Activated CD8-positive, alpha-beta T cell treated with anti-CD3 and anti-CD28 coated beads for 36 hours (primary cell): Measurements from ENCODE around the gene PUS10. TPM values are rescaled to one million over a fixed set of nuclear protein-coding genes. Genes with fewer than 3 reads are reported as not detected.

ENCODE experiments used
- ATAC-seq: fragments of 200-7000 bp; cut with Tn5 transposase; one replicate; pipeline ENCODE4 v1.10.0; 2021; ENCODE audit warnings: mild to moderate bottlenecking, moderate library complexity
- CTCF ChIA-PET: fragments of 350-600 bp; sonication (Branson Sonifier 250); formaldehyde crosslinking; loops from one replicate; lab custom pipeline; 2021; ENCODE audit warnings: antibody characterized with exemption; lab: Charles Lee
- POLR2A ChIA-PET: fragments of 350-600 bp; sonication (Branson Sonifier 250); formaldehyde crosslinking; loops from one replicate; lab custom pipeline; 2021; ENCODE audit warnings: antibody characterized with exemption; lab: Charles Lee
- DNase-seq: peaks from one replicate; pipeline ENCODE4 v3.0.0-alpha.2; 2020
- H3K27ac Mint-ChIP-seq: one replicate; pipeline ENCODE4 v1.8.0; 2021; ENCODE audit warnings: mild to moderate bottlenecking, mixed read lengths
- H3K27me3 Mint-ChIP-seq: one replicate; pipeline ENCODE4 v1.8.0; 2021; ENCODE audit warnings: mixed read lengths
- H3K36me3 Mint-ChIP-seq: one replicate; pipeline ENCODE4 v1.8.0; 2021; ENCODE audit warnings: low read depth, mixed read lengths
- H3K4me1 Mint-ChIP-seq: one replicate; pipeline ENCODE4 v1.8.0; 2021; ENCODE audit warnings: low read depth, mixed read lengths
- H3K4me3 Mint-ChIP-seq: one replicate; pipeline ENCODE4 v1.8.0; 2021; ENCODE audit warnings: mild to moderate bottlenecking, moderate library complexity, mixed read lengths
- H3K9me3 Mint-ChIP-seq: one replicate; pipeline ENCODE4 v1.8.0; 2021; ENCODE audit warnings: mixed read lengths
- intact Hi-C: fragments of 100-400 bp; cut with micrococcal nuclease; formaldehyde crosslinking; loops from one replicate; pipeline ENCODE4 v1.10.0; 2022
- total RNA-seq, 2 experiments: library from RNA; stranded (reverse); gene quantifications; one replicate each; pipeline ENCODE4 v1.2.3, GENCODE V29; 2021
- TF ChIP-seq, protein P1 (sequence below): fragments of 200-600 bp; IDR thresholded peaks from one replicate; pipeline ENCODE4 v1.8.0; 2022; ENCODE audit warnings: antibody characterized with exemption, mild to moderate bottlenecking

Gene PUS10
- total RNA-seq, 2 experiments from 2014 or later: 7.9 to 8.7 TPM

DNA sequence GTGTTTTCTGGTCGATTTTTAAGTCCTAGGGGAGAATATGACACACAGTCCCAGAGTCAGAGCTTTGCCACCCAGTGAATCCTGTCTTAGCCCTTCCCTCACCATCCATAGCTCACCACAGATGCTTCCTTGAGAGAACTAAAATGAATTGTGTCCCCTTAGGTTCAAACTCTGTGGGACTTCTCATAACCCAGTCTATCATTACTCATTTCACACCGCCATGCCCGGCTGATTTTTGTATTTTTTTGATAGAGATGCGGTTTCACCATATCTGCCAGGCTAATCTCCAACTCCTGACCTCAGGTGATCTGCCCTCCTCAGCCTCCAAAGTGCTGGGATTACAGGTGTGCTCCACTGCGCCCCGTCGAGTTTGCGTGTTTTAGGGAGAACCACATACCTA is 69.9 kb downstream of the PUS10 start:
- Mint-ChIP-seq H3K4me3 (no peak overlapping the region), H3K9me3 (no peaks in the 10 kb centered on the region), H3K4me1 (peaks cover 19% of the 10 kb centered on the region), H3K36me3 (peaks cover 29% of the 10 kb centered on the region), H3K27ac (no peak overlapping the region), H3K27me3 (no peaks in the 10 kb centered on the region)
- POLR2A ChIA-PET: interaction anchor here (0.8 kb wide), 1 partner anchor 13 kb away, joined by 3 read pairs; no protein-coding TSS in a partner anchor
- intact Hi-C loops: no loop called here
- no peak for DNase-seq
- CTCF ChIA-PET: no interaction called here
- TF ChIP-seq, protein P1, sequence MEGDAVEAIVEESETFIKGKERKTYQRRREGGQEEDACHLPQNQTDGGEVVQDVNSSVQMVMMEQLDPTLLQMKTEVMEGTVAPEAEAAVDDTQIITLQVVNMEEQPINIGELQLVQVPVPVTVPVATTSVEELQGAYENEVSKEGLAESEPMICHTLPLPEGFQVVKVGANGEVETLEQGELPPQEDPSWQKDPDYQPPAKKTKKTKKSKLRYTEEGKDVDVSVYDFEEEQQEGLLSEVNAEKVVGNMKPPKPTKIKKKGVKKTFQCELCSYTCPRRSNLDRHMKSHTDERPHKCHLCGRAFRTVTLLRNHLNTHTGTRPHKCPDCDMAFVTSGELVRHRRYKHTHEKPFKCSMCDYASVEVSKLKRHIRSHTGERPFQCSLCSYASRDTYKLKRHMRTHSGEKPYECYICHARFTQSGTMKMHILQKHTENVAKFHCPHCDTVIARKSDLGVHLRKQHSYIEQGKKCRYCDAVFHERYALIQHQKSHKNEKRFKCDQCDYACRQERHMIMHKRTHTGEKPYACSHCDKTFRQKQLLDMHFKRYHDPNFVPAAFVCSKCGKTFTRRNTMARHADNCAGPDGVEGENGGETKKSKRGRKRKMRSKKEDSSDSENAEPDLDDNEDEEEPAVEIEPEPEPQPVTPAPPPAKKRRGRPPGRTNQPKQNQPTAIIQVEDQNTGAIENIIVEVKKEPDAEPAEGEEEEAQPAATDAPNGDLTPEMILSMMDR: no peak
- ATAC-seq: no peak

DNA sequence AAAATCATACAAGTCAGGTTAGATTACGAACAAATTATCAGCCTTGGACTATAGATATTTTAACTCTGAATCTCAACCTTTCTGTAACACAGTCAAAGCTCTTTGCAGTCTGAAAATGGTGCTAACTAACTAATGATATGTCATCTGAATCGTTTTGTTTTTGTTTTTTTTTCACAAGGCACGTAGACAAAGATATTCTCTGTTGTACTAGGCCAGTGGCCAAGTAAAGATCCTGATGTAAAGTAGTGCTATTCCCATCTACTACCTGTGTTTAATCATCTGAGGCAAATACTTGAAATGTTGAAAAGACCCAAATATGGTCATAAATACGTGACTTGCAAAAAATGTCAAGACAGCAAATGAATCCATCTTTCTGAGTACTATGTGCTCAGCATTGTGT is 71.0 kb downstream of the PUS10 start:
- TF ChIP-seq, protein P1: no peak
- Mint-ChIP-seq H3K36me3 (peaks cover 30% of the 10 kb centered on the region), H3K4me3 (no peak overlapping the region), H3K9me3 (no peaks in the 10 kb centered on the region), H3K27me3 (no peaks in the 10 kb centered on the region), H3K27ac (no peak overlapping the region), H3K4me1 (peaks cover 19% of the 10 kb centered on the region)
- POLR2A ChIA-PET: interaction anchor here (0.6 kb wide), 1 partner anchor 37 kb away, joined by 3 read pairs; no protein-coding TSS in a partner anchor
- DNase-seq (no peak), ATAC-seq (no peak)
- CTCF ChIA-PET: interaction anchor here (0.8 to 1.1 kb wide), 2 partner anchors 15 to 17 kb away, joined by 3 read pairs; no protein-coding TSS in a partner anchor
- intact Hi-C loops: no loop called here

DNA sequence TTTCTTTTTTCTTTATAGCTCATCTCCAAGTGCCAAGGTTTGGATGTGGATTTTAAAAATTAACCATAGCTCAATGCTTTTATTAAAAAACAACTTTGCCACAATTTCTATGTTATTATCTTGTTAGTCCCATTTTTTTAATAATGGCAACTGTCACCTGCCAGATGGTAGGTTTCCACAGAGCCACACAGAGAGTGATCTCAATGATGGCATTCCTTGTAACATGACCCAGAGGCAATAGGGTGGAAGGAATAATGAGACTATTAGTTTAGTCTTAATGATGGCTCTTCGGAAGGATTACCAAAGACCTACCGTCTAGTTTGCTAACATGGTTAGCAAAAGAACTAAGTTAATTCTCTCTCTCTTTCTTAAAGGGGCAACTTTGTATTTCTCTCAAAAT is 72.7 kb downstream of the PUS10 start:
- TF ChIP-seq, protein P1: no peak
- no peak for ATAC-seq
- intact Hi-C loops: no loop called here
- ChIA-PET POLR2A (interaction anchor here (0.9 to 1.0 kb wide), 2 partner anchors 13 to 138 kb away, joined by 3 read pairs; no protein-coding TSS in a partner anchor), CTCF (interaction anchor here (0.8 to 1.7 kb wide), 5 partner anchors 12 to 238 kb away, joined by 3 to 5 read pairs (median 4); no protein-coding TSS in a partner anchor)
- Mint-ChIP-seq H3K27ac (no peak overlapping the region), H3K4me1 (peaks cover 17% of the 10 kb centered on the region), H3K27me3 (no peaks in the 10 kb centered on the region), H3K36me3 (peaks cover 35% of the 10 kb centered on the region), H3K4me3 (no peak overlapping the region), H3K9me3 (no peaks in the 10 kb centered on the region)
- DNase-seq: no peak

DNA sequence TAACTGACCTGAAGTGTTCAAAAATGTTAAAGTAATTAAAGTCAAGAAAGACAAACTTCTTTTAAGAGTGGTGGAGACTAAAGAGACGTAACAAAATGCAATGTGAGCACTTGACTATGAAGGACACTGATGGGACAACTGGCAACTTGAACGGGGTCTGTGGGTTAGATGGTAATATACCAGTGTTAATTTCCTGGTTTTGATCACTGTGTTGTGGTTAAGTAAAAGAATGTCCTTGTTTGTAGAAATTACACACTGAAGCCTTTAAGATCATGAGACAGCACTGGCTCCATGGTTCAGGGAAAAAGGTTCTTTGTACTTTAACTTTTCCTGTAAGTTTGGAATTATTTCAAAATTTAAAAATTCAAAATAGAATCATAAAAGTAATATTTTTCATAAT is 78.4 kb downstream of the PUS10 start:
- H3K9me3 Mint-ChIP-seq: no peaks in the 10 kb centered on the region
- ATAC-seq (no peak), DNase-seq (no peak)
- H3K27me3 Mint-ChIP-seq: no peaks in the 10 kb centered on the region
- peaks cover 17% of the 10 kb centered on the region for H3K4me1 Mint-ChIP-seq
- CTCF ChIA-PET: interaction anchor here (2.3 kb wide), 1 partner anchor 60 kb away, joined by 8 read pairs; no protein-coding TSS in a partner anchor
- intact Hi-C loops: no loop called here
- peaks cover 70% of the 10 kb centered on the region for H3K36me3 Mint-ChIP-seq
- peak overlapping the region; percentile 23 for H3K27ac Mint-ChIP-seq
- no peak overlapping the region for H3K4me3 Mint-ChIP-seq
- POLR2A ChIA-PET: no interaction called here
- TF ChIP-seq, protein P1: no peak

DNA sequence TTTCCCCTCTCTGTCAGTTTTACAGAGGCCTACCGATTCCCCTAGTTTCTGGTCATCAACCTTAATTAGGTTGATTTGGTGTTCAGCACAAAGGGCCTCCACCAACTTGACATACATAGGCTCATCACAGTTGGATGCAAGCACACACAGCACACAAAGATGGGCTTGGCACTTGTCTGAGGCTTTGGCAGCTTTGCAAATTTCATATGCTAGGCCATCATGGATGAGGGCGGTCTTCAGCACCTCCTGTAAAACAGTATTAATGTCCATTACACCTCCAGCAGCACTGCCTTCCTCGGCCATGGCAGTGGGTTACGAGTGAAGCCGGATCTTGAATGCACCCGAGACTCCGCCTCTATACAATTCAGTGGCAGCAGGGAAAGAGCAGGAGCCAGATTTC is 79.8 kb downstream of the PUS10 start:
- ChIA-PET CTCF (interaction anchor here (3.0 kb wide), 1 partner anchor 60 kb away, joined by 17 read pairs; no protein-coding TSS in a partner anchor), POLR2A (no interaction called here)
- intact Hi-C loops: no loop called here
- H3K27me3 Mint-ChIP-seq: no peaks in the 10 kb centered on the region
- ATAC-seq (no peak), DNase-seq (no peak)
- no peak overlapping the region for H3K4me3 Mint-ChIP-seq
- peaks cover 72% of the 10 kb centered on the region for H3K36me3 Mint-ChIP-seq
- TF ChIP-seq, protein P1: no peak
- no peak overlapping the region for H3K27ac Mint-ChIP-seq
- no peaks in the 10 kb centered on the region for H3K9me3 Mint-ChIP-seq
- peaks cover 18% of the 10 kb centered on the region for H3K4me1 Mint-ChIP-seq
